ENCODE data around the gene FLT3.

DNA sequence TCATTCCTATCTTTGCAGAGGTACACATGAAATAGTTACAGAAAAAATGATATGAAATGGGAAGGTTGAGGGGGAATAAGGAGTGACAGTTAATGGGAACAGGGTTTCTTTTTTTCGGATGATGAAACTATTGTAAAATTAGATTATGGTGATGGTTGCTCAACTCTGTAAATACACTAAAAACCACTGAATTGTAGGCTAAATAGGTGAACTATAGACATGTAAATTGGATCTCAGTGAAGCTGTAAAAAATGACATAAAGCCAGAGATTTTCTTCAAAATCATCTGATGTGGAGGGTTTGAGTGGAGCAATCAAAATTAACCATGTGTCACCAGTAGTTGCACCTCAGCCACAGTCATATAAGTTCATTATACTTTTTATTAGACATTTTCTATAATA, 6.6 kb upstream of the FLT3 start:
- TF ChIP-seq CTCF (IDR thresholded peaks at IDR 0.05; ENCODE audit: low read depth, low read length, missing input control) (no peak), RAD21 (IDR thresholded peaks at IDR 0.05) (no peak), JUND (IDR thresholded peaks at IDR 0.05) (no peak), YY1 (IDR thresholded peaks at IDR 0.05) (no peak), GABPA (IDR thresholded peaks at IDR 0.05 in 1 of 2, conservative IDR thresholded peaks at IDR 0.05 in 1 of 2) (no peak), TAF1 (conservative IDR thresholded peaks at IDR 0.05) (no peak), ATF3 (IDR thresholded peaks at IDR 0.05) (no peak), FOXA1 (IDR thresholded peaks at IDR 0.05) (no peak)
- TF ChIP-seq, protein P1, sequence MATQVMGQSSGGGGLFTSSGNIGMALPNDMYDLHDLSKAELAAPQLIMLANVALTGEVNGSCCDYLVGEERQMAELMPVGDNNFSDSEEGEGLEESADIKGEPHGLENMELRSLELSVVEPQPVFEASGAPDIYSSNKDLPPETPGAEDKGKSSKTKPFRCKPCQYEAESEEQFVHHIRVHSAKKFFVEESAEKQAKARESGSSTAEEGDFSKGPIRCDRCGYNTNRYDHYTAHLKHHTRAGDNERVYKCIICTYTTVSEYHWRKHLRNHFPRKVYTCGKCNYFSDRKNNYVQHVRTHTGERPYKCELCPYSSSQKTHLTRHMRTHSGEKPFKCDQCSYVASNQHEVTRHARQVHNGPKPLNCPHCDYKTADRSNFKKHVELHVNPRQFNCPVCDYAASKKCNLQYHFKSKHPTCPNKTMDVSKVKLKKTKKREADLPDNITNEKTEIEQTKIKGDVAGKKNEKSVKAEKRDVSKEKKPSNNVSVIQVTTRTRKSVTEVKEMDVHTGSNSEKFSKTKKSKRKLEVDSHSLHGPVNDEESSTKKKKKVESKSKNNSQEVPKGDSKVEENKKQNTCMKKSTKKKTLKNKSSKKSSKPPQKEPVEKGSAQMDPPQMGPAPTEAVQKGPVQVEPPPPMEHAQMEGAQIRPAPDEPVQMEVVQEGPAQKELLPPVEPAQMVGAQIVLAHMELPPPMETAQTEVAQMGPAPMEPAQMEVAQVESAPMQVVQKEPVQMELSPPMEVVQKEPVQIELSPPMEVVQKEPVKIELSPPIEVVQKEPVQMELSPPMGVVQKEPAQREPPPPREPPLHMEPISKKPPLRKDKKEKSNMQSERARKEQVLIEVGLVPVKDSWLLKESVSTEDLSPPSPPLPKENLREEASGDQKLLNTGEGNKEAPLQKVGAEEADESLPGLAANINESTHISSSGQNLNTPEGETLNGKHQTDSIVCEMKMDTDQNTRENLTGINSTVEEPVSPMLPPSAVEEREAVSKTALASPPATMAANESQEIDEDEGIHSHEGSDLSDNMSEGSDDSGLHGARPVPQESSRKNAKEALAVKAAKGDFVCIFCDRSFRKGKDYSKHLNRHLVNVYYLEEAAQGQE (IDR thresholded peaks at IDR 0.05): no peak
- TF ChIP-seq, protein P2, sequence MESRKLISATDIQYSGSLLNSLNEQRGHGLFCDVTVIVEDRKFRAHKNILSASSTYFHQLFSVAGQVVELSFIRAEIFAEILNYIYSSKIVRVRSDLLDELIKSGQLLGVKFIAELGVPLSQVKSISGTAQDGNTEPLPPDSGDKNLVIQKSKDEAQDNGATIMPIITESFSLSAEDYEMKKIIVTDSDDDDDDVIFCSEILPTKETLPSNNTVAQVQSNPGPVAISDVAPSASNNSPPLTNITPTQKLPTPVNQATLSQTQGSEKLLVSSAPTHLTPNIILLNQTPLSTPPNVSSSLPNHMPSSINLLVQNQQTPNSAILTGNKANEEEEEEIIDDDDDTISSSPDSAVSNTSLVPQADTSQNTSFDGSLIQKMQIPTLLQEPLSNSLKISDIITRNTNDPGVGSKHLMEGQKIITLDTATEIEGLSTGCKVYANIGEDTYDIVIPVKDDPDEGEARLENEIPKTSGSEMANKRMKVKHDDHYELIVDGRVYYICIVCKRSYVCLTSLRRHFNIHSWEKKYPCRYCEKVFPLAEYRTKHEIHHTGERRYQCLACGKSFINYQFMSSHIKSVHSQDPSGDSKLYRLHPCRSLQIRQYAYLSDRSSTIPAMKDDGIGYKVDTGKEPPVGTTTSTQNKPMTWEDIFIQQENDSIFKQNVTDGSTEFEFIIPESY (IDR thresholded peaks at IDR 0.05): no peak

All from liver (tissue), 3 donors.